ENCODE data around the gene DDX42.

DDX42 gene, protein sequence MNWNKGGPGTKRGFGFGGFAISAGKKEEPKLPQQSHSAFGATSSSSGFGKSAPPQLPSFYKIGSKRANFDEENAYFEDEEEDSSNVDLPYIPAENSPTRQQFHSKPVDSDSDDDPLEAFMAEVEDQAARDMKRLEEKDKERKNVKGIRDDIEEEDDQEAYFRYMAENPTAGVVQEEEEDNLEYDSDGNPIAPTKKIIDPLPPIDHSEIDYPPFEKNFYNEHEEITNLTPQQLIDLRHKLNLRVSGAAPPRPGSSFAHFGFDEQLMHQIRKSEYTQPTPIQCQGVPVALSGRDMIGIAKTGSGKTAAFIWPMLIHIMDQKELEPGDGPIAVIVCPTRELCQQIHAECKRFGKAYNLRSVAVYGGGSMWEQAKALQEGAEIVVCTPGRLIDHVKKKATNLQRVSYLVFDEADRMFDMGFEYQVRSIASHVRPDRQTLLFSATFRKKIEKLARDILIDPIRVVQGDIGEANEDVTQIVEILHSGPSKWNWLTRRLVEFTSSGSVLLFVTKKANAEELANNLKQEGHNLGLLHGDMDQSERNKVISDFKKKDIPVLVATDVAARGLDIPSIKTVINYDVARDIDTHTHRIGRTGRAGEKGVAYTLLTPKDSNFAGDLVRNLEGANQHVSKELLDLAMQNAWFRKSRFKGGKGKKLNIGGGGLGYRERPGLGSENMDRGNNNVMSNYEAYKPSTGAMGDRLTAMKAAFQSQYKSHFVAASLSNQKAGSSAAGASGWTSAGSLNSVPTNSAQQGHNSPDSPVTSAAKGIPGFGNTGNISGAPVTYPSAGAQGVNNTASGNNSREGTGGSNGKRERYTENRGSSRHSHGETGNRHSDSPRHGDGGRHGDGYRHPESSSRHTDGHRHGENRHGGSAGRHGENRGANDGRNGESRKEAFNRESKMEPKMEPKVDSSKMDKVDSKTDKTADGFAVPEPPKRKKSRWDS

DNA sequence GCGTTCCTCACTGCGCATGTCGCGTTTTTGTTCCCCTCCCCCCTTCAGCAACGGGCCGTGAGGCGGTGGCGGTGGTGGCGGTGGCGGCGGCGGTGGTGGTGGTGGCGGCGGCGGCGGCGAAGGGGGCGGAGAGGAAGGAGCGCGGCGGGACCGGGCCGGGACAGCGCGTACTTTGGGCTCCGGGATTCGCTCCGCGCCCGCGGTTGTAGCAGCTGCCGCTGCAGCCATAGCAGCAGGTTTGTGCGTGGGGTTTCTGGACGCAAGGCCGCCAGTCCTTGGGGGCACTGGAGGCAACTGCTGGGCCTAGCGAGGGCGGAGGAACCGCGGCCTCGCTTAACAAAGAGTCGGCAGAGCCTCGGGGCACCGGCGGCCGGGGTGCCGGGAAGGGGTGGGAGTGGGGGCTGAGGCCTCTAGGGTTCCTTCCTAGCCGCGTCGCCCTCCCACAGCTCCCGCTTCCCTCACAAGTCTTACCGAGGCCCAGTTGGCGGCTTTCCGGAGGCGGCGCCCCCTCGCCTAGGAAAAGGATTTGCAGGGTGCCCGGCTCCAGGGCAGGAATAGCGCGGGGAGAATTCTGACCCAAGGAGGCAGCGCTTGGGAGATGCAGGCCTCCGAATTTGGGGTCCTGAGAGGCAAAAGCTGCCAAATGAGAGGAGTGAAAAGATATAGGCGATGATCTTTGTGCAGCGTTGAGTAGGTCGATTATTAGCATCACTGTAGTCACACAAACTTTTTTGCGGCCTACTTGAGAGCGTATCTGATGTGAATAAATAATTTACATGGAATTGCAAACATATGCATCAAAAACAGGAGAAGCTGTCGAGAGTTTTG, at the start of gene DDX42:
Gene DDX42, plus strand, starts transcription at position 30 of the 828 bp plus-strand sequence. CDS start 12,880 bp downstream, outside the sequence.
- DNase-seq (ENCODE audit: low read depth in 2 of 2) = peak in 1 of 2 donors; percentile 79

DNA sequence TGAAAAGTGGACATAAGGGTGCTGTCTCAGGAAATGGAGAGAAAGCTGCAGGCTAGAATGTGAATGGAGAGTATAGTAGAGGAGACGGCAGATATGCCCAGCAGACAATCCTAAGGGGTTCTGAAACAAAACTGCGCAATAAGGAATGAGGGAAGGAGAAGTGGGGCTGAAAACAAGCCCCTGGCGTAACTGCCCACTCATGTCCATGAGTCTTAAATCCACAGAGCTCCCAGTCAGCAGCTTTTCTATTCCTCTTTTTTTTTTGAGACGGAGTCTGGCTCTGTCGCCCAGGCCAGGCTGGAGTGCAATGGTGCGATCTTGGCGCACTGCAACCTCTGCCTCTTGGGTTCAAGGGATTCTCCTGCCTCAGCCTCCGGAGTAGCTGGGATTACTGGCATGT, 38.3 kb upstream of the DDX42 start:
- DNase-seq (ENCODE audit: low read depth in 2 of 2) = no peak

DNA sequence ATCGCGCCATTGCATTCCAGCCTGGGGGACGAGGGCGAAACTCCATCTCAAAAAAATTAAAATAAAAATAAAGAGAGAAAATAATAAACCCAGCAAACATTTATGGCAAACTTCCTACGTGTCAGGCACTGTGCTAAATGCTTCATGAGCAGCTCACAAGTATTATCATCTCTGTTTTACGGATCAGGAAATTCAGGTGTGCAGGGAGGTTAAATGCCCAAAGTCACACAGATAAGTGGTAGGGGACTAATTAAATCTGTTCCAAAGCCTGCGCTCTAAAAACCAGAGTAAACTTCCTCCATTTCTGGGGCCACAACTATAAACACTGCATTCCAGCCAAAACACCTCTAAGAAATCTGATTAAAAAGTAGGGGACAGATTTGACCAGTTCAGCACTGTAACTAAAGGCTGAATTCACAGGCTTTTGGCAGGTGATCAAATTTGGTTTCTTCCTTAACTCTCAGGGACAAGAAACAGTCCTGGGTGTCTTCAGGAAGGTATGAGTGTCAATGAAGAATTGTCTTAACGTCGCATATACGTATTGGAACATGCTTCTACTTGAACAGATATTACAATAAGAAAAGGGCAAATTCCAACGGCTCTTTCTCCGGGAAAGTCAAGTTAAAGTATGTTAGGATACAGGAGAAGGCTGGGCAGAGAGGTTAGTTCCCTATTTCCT, 33.4 kb upstream of the DDX42 start:
- no peak for DNase-seq (ENCODE audit: low read depth in 2 of 2)

DNA sequence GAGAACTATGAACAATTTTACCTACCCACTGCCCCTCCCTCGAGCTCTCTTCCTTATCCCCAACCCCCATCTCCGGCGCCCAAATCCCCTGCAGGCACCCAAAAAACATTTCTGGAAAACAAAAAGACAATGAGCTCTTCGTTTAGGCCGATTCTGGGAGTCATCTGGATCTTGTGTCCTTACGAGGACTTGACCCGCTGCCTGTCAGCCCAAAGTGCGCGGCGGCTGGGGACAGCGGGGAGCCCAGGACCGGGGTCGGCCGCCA, 32.9 kb upstream of the DDX42 start:
- no peak for DNase-seq (ENCODE audit: low read depth in 2 of 2)

DNA sequence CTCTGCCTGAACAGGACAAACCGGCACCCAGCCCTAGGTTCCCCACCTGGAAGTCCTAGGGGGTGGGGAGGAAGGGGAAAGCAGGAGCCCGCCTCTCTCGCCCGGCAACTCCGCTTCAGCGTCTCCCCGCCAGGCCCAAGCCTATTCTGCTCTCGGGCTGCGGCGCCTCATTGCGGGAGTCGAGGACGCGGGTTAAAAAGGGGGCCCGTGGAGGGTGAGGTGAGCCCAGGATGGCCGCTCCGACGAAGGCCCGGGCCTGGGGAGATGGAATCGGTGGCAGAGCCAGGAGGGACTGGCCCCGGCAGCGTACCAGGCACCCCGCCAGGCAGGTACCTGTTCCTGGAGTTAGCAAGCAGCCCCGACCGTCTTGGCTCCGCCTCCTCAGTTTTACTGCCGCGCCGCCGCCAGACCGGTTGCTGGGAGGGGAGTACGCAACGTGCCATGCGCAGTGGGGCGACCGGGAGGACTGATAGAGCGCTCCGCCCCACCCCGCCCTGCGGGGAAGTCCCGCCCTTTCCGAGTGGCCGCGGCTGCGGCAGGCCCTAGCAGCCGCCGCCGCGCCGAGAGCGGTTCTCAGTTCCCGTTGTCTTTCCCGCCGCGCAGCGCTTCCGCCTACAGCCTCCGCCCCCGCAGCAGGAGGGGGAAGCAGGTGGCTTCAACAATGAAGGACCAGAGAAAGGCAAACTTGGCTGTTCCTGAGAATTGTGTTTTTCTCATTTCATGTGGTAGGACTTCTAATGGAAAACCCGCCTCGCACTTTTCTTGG, 32.4 kb upstream of the DDX42 start, which contains the start of gene STRADA:
Gene STRADA, minus strand, starts transcription at position 392 of the 766 bp plus-strand sequence. CDS start 13,430 bp downstream, outside the sequence.
- DNase-seq (ENCODE audit: low read depth in 2 of 2) = peak; percentile 97 to 98

DNA sequence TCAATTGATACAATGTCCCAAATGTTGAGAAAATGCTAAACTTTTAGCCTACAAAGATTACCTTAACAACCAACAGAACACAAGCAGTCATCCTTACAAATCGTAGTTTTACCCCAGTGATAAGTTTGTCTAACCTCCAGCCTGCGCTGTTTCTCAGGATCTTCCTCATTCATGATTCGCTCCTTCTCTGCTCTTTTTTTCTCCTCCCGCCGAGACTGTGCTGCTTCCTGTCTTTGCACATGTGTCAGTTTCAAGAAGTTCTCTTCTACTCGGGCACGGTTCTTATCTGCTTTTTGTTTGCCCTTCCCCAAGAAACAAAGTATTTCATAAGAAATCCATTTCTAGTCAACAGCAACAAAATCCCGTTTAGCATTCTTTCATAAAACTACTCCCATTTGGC, 22.2 kb upstream of the DDX42 start:
- DNase-seq (ENCODE audit: low read depth in 2 of 2) = no peak

DNA sequence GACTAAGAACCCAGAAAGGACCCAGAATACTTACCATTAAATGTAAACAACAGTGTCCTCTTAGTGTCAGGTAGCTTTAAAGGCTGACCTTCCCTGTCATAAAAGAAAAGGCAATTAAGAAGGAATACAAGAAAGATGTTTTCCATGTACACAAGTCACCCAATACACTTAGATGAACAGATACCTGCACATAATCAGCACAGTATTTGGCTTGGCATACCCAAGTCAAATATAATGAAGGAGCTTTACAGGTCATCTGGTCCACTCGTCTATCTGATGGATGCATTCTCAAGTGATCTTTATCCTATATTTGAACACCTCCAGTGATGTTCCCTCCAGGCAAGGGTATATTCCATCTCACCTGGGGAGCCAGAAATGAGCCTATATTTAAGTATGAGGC, 21.3 kb upstream of the DDX42 start:
- DNase-seq (ENCODE audit: low read depth in 2 of 2) = no peak

DNA sequence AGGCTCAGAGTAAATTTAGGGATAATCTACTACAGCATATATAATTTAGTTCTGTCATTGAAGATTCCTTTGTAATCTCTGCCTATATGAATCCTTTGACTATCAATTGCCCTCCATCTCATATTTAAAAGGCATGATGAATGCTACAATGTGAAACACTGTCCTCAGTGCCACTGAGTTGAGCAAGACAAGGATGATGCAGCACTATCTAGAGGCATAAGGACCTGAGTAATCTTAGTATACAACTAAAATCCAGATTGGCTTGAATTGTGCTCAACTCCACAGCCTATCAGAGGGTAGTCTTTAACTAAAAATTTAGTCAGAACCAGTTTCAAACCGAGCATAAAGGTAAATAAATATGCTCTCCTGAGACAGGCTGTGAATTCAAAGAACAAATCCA, 20.8 kb upstream of the DDX42 start:
- DNase-seq (ENCODE audit: low read depth in 2 of 2) = no peak

DNA sequence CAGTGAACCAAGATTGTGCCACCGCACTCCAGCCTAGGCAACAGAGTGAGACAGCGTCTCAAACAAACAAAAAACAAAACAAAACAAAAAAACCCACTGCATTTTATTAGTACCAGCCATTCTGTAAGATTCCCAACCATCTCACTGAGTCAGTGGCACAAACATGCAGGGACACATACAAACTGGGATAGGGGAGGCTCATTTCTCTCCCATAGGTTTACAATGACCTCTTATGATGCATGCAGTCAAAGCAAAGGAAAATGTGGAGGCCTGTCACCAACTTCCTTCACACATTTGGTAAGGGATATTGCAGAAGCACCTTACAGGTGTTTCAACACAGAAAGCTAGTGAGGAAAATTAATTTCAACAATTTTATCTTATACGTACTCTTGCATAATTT, 19.9 kb upstream of the DDX42 start:
- DNase-seq (ENCODE audit: low read depth in 2 of 2) = no peak

DNA sequence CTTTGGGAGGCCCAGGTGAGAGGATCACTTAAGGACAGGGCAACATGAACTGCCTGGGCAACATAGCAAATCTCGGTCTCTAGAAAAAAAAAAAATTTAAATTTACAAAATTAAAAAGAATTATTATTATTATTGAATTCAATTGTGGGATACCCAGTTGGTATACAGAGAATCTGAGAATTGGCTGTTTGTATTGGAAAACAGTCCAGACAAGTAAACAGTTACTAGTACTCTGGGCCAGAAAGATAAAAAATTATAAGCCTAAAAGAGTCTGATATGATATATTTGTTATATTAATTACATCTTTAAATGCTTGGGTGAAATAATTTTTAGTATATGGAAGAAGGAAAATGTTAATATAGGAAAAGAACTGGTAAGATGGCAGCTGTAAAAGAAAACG, 15.5 kb upstream of the DDX42 start:
- no peak for DNase-seq (ENCODE audit: low read depth in 2 of 2)

DNA sequence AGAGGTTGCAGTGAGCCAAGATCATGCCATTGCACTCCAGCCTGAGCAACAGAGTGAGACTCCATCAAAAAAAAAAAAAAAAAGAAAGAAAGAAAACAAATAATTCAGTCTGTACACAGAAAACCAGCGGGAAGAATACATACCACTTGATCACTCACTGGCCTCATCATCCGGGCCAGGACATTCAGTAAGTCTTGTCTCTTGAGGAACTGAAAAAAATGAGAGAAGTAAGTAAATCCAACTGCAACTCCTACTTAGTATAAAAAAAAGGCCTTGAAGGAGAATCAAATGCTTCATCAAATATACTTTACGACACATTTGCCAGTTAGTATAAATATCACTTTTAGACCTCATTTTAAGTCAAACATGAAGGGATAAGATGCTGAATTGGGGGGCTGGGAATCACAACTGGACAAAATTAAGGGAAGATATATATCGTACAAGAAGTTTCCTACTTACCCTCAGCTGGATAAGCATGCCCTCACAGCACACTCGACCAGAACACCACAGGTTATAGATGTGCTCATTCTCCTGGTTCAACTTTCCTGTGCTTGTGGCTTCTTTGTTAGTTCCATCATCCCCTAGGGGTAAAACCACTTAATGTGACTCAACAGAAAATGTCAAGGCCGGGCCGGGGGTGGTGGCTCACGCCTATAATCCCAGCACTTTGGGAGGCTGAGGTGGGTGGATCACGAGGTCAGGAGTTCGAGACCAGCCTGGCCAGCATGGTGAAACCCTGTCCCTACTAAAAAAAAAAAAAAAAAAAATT, 13.0 kb upstream of the DDX42 start:
- DNase-seq (ENCODE audit: low read depth in 2 of 2) = no peak

DNA sequence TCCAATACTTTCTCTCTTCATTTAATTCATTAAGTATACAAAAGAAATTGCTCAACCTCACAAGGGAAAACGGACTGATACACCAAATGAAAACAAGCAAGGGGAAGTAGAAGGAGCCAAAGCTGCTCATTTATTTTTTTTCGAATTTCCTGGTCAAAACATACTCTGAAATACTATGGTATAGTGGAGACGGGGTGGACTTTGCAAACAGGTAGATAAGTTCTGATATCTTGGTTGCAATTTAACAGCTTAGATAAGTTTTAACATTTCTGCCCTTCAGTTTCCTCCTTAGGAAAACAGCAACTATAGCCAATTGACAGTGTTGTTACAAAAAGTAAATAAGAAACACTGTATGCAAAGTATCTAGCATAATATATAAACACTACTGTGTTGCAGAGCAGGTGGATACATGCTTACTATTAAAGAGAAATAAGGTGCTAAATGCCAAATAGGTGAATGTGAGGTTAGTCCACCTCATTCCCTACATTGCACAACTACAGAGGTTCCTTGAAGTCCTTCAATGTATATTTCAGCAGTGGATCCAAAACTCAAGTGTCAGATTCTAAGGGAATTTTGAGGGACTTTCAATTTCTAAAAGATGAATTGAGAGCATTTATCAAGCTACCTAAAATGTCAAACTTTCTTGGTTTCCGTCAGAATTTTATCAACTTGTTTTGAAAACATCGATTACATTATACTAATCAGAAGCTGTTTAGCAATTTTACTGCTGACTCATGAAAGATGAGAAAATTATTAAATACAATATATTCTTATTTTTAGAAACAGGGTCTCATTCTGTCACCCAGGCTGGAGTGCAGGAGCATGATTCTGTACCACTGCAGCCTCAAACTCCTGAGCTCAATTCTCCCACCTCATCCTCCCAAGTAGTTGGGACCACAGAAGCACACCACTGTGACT, 11.6 kb upstream of the DDX42 start:
- no peak for DNase-seq (ENCODE audit: low read depth in 2 of 2)

DNA sequence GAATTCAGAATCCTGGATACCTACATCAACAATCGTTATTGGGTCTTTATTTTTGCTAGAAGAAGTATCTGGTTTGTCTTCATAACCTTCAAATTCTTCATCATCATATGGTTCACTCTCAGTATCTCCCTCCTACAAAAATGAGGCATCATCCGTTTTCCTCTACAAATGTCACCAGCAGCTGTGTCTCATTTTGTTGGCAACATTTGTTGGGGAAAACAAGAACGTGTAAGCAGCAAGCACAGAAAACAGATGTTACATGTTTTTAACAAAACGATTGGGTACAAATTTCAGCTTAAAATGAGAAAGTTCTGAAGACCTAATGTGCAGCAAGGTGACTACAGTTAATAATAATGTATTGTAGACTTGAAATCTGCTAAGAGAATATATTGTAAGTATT, 9.3 kb upstream of the DDX42 start:
- no peak for DNase-seq (ENCODE audit: low read depth in 2 of 2)

DNA sequence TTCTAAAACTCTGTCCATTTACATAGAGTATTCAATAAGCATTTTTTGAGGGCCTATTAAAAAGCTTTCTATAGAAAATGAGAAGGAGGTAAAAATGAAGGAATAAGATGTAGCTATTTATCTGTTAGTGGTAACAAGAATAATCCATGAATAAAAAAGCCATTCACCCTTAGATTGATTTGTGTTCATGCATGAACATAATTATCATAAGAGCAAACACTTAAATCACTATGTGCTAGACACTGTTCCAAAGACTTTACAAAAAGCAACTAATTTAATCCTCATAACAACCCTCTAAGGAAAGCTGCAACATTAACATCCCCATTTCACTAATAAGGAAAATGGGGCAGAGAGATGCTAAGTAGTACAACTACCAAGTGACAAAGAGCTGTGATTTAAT, 7.2 kb upstream of the DDX42 start:
- DNase-seq (ENCODE audit: low read depth in 2 of 2) = no peak

DNA sequence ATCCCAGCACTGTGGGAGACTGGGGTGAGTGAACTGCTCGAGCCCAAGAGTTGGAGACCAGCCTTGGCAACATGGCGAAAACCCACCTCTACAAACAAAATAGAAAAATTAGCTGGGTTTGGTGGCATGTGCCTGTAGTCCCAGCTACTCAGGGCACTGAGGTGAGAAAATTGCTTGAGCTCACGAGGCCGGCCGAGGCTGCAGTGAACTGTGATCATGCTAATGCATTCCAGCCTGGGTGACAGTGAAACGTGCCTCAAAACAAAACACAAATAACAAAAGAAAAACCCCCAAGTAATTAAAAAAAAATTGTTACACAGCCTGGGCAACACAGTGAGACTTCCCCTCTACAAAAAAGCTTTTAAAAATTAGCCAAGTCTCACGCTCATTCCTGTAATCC, 5.5 kb upstream of the DDX42 start:
- no peak for DNase-seq (ENCODE audit: low read depth in 2 of 2)

DNA sequence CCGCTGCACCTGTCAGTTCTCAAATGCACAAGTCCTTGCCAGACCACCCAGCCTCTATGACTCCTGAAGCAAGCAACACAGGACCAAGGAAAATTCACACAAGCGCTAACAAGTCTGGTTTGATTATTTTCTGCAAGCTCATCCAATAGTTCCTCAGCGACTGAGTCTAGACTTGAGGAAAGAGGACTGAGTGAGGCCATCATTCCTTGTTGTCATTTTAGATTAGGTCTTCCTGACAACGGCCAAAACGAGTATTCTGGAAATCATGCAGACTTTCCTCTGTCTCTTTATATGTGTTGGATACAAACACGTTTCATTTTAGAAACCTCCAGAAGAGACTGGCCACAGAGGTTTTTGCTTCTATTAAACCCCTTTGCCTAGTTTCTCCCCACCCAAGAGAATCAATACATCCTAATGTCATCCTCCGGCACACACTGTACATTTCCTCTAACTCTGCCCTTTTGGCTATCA, 1.1 kb upstream of the DDX42 start:
- DNase-seq (ENCODE audit: low read depth in 2 of 2) = no peak

DNA sequence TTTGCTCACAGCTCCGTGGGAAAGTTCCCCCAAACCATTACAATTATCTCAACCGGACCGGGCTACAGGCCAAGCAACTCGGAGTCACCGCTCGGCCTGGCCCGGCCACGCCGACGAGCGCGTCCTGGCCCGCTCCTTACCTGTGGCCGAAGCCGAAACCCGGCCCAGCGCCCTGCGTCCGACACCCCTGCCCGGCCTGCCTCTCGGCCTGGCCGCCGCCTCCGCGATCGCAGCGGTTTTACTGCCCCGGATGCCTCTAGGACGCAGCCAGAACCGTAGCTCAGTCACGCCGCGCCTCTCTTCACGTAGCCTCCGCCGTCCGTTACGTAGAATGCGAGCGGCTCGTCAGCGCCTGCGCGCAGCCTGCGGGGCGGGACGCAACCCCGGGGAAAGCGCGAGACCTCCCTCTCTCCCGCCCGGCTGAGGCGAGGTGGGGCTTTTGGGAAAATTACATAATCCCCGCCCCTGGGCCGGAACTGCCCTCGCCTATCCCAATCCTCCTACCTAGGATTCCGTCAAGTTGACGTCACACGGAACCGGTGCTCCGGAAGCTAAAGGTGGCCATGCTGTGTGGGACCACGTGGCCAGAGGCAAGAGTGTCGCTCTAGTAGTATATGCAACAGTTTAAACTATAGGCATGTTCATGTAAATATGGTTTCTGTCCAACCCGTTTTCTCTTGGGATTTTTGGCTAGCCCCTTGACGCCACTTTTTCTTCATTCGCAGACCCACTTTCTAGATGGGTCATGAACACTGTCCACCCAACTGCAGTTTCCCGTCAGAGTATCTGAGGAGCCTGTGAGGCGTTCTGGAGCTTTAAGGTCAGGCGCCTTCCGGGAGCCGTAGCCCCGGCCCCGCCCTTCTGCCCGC, 464 bp upstream of the DDX42 start, which contains the start of gene CCDC47:
Gene CCDC47, minus strand, starts transcription at position 326 of the 869 bp plus-strand sequence. CDS start 7,422 bp downstream, outside the sequence.
- peak; percentile 94 to 95 for DNase-seq (ENCODE audit: low read depth in 2 of 2)

DNA sequence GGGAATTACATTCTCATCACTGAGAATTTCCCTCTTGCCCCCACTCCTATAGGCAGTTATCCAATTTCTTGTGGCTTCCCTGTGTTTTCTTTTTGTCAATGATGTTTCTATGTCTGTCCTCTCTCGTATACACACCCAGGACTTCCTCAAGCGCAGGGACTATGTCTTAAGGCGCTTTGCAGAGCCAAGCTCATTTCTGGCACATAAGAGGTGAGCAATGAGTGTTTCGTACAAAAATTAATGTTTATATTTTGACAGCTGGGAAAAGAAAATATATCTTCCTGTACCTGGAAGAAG, 947 bp downstream of the DDX42 start:
- DNase-seq (ENCODE audit: low read depth in 2 of 2) = no peak
